Measurements from ENCODE around the gene HPRT1. TPM values are rescaled to one million over a fixed set of nuclear protein-coding genes. Genes with fewer than 3 reads are reported as not detected.

Gene HPRT1
- total RNA-seq, 1 experiment from 2014 or later = 38.2 TPM

- Mint-ChIP-seq H3K36me3 (no peaks in the 10 kb centered on the region), H3K27ac (no peak overlapping the region), H3K4me1 (no peaks in the 10 kb centered on the region), H3K27me3 (ENCODE audit: low read depth) (no peaks in the 10 kb centered on the region), H3K4me3 (no peak overlapping the region), H3K9me3 (no peaks in the 10 kb centered on the region)
- DNase-seq (ENCODE audit: low spot score) (no peak), ATAC-seq (no peak)
- POLR2A ChIA-PET = no interaction called here
- TF ChIP-seq CREB1 (CRISPR knock-in tag; IDR thresholded peaks at IDR 0.05) = no peak
- no peak for TF ChIP-seq HMGA2 (CRISPR knock-in tag; IDR thresholded peaks at IDR 0.05)
- no peak for TF ChIP-seq JAZF1 (CRISPR knock-in tag; IDR thresholded peaks at IDR 0.05)
- no peak for TF ChIP-seq ZBTB21 (CRISPR knock-in tag; IDR thresholded peaks at IDR 0.05; ENCODE audit: borderline replicate concordance)
- TF ChIP-seq MXD4 (CRISPR knock-in tag; IDR thresholded peaks at IDR 0.05; ENCODE audit: borderline replicate concordance) = no peak
- TF ChIP-seq IRF1 (CRISPR knock-in tag; IDR thresholded peaks at IDR 0.05) = no peak
- no peak for TF ChIP-seq ATF1 (CRISPR knock-in tag; IDR thresholded peaks at IDR 0.05)
- TF ChIP-seq HMGXB4 (CRISPR knock-in tag; IDR thresholded peaks at IDR 0.05) = no peak
- TF ChIP-seq KAT7 (CRISPR knock-in tag; IDR thresholded peaks at IDR 0.05; ENCODE audit: borderline replicate concordance) = no peak
- TF ChIP-seq PRRX2 (CRISPR knock-in tag; IDR thresholded peaks at IDR 0.05) = no peak
- TF ChIP-seq ZNF396 (CRISPR knock-in tag; IDR thresholded peaks at IDR 0.05; ENCODE audit: borderline replicate concordance) = no peak
- TF ChIP-seq NR3C1 (CRISPR knock-in tag; conservative IDR thresholded peaks at IDR 0.05; ENCODE audit: low read depth) = no peak
- no peak for TF ChIP-seq EMX1 (CRISPR knock-in tag; IDR thresholded peaks at IDR 0.05)
- TF ChIP-seq ESRRA (CRISPR knock-in tag; IDR thresholded peaks at IDR 0.05; ENCODE audit: borderline replicate concordance) = no peak
- no peak for TF ChIP-seq E2F5 (CRISPR knock-in tag; IDR thresholded peaks at IDR 0.05)
- no peak for TF ChIP-seq NR2C2 (CRISPR knock-in tag; IDR thresholded peaks at IDR 0.05)
- no peak for TF ChIP-seq ZNF423 (CRISPR knock-in tag; IDR thresholded peaks at IDR 0.05)
- CTCF ChIA-PET = interaction anchor here (0.6 kb wide), 1 partner anchor 309 kb away, joined by 3 read pairs; no protein-coding TSS in a partner anchor
These were observed 6.3 kb upstream of the HPRT1 start for GRCh38 chrX:134453631-134454030.

GRCh38 chrX:134454506-134454905 is 5.5 kb upstream of the HPRT1 start:
- ATAC-seq (no peak), DNase-seq (ENCODE audit: low spot score) (no peak)
- Mint-ChIP-seq H3K4me1 (no peaks in the 10 kb centered on the region), H3K27me3 (ENCODE audit: low read depth) (no peaks in the 10 kb centered on the region), H3K9me3 (no peaks in the 10 kb centered on the region), H3K4me3 (no peak overlapping the region), H3K36me3 (no peaks in the 10 kb centered on the region), H3K27ac (no peak overlapping the region)
- ChIA-PET POLR2A (no interaction called here), CTCF (no interaction called here)
- no peak for TF ChIP-seq FOXP1 (CRISPR knock-in tag; IDR thresholded peaks at IDR 0.05; ENCODE audit: borderline replicate concordance)
- no peak for TF ChIP-seq E2F4 (CRISPR knock-in tag; IDR thresholded peaks at IDR 0.05; ENCODE audit: borderline replicate concordance, low read depth)
- no peak for TF ChIP-seq FOXK1 (CRISPR knock-in tag; IDR thresholded peaks at IDR 0.05)
- no peak for TF ChIP-seq ELF4 (CRISPR knock-in tag; IDR thresholded peaks at IDR 0.05; ENCODE audit: low read depth)
- no peak for TF ChIP-seq SOX15 (CRISPR knock-in tag; IDR thresholded peaks at IDR 0.05)
- TF ChIP-seq ZNF317 (CRISPR knock-in tag; IDR thresholded peaks at IDR 0.05; ENCODE audit: borderline replicate concordance, low read depth) = no peak
- no peak for TF ChIP-seq KAT7 (CRISPR knock-in tag; IDR thresholded peaks at IDR 0.05; ENCODE audit: borderline replicate concordance)
- no peak for TF ChIP-seq ZNF532 (CRISPR knock-in tag; IDR thresholded peaks at IDR 0.05; ENCODE audit: borderline replicate concordance)
- TF ChIP-seq JAZF1 (CRISPR knock-in tag; IDR thresholded peaks at IDR 0.05) = no peak
- no peak for TF ChIP-seq ZNF512 (CRISPR knock-in tag; IDR thresholded peaks at IDR 0.05; ENCODE audit: borderline replicate concordance)
